HG02938 (cell line): Measurements from ENCODE around the gene ATL3.
"Not testable (repeated sequence)": the region's sequence is repeated elsewhere in the genome, so short reads cannot be mapped to it uniquely, and the experiment has no call there.

ENCODE experiments used
- ATAC-seq: cut with Tn5 transposase; IDR thresholded peaks from one replicate; pipeline ENCODE4 v1.9.1; 2021; ENCODE audit warnings: mild to moderate bottlenecking, moderate library complexity; ENCODE audit not compliant: unreplicated experiment

Gene ATL3

GRCh38 chr11:63590024-63590788 lies 81.0 kb downstream of the ATL3 start:
- no peak for ATAC-seq

- ATAC-seq = no peak
Observed at GRCh38 chr11:63589000-63589399, 82.2 kb downstream of the ATL3 start.

- no peak for ATAC-seq
Observed at GRCh38 chr11:63586451-63587166, 84.6 kb downstream of the ATL3 start.

GRCh38 chr11:63583357-63583677 lies 87.9 kb downstream of the ATL3 start:
- ATAC-seq = no peak

GRCh38 chr11:63581224-63581623 lies 90.0 kb downstream of the ATL3 start:
- not testable (repeated sequence) for ATAC-seq

- not testable (repeated sequence) for ATAC-seq
Observed at GRCh38 chr11:63578882-63579281, 92.3 kb downstream of the ATL3 start.

- ATAC-seq = no peak
Observed at GRCh38 chr11:63574856-63575602, 96.1 kb downstream of the ATL3 start.
